Measurements from ENCODE around the gene TM4SF4. TPM values are rescaled to one million over a fixed set of nuclear protein-coding genes. Genes with fewer than 3 reads are reported as not detected.

Gene TM4SF4
- total and polyA plus RNA-seq, 2 of the 8 experiments (the other 6 are each of a cell fraction or from before 2014, with no cell fraction given): not detected

GRCh38 chr3:149515249-149515648 is 40.8 kb downstream of the TM4SF4 start:
- H4K8ac ChIP-seq (ENCODE audit: extremely low read depth, insufficient read depth, low read length): no peak overlapping the region
- no peaks in the 10 kb centered on the region for H3K4me1 ChIP-seq (replicated peaks in 1 of 4; ENCODE audit: control insufficient read depth in 3 of 4, insufficient read depth in 4 of 4, low read length in 3 of 4)
- H4K5ac ChIP-seq (ENCODE audit: insufficient read length, low read depth, low read length): no peak overlapping the region
- H3K56ac ChIP-seq (replicated peaks; ENCODE audit: insufficient read length, low read depth, low read length): no peak overlapping the region
- no peaks in the 10 kb centered on the region for H3K23me2 ChIP-seq (ENCODE audit: low read depth, low read length)
- POLR2A ChIA-PET (ENCODE audit: partially characterized antibody): no interaction called here
- H2BK12ac ChIP-seq (ENCODE audit: low read depth, low read length): no peak overlapping the region
- H3K14ac ChIP-seq (ENCODE audit: insufficient read length): no peak overlapping the region
- no peaks in the 10 kb centered on the region for H3K79me2 ChIP-seq (ENCODE audit: control insufficient read depth in 1 of 2, insufficient read depth in 2 of 2, low read length in 2 of 2)
- H2AFZ ChIP-seq (ENCODE audit: low read length): no peak overlapping the region
- H3K23ac ChIP-seq (ENCODE audit: insufficient read length): no peak overlapping the region
- H2BK20ac ChIP-seq (ENCODE audit: low read length): no peak overlapping the region
- CTCF ChIA-PET (ENCODE audit: partially characterized antibody): interaction anchor here (1.2 to 6.4 kb wide), 12 partner anchors 8 to 293 kb away, joined by 3 to 53 read pairs (median 16); no protein-coding TSS in a partner anchor
- H3K27ac ChIP-seq (ENCODE audit: low read depth, low read length): no peak overlapping the region
- FAIRE-seq (no peak), DNase-seq (ENCODE audit: low read depth in 1 of 2, low spot score in 2 of 2) (no peak)
- no peaks in the 10 kb centered on the region for H4K20me1 ChIP-seq (replicated peaks in 1 of 2; ENCODE audit: control insufficient read depth in 1 of 2, insufficient read depth in 2 of 2, low read length in 2 of 2)
- no peak overlapping the region for H3K4me2 ChIP-seq (ENCODE audit: insufficient read depth in 1 of 2, low read depth in 2 of 2, low read length in 2 of 2)
- H2AK5ac ChIP-seq (ENCODE audit: low read depth, low read length): no peak overlapping the region
- no peak for TF ChIP-seq ASH2L (IDR thresholded peaks at IDR 0.05; ENCODE audit: low read length)
- H3K4me3 ChIP-seq (ENCODE audit: extremely low read depth in 1 of 4, insufficient read depth in 2 of 4, low read depth in 3 of 4, low read length in 4 of 4): no peak overlapping the region
- no peak overlapping the region for H2BK5ac ChIP-seq (ENCODE audit: low read depth, low read length)
- H2BK15ac ChIP-seq (ENCODE audit: low read length): no peak overlapping the region
- no peaks in the 10 kb centered on the region for H3K79me1 ChIP-seq (ENCODE audit: low read depth, low read length)
- H3K9me3 ChIP-seq (ENCODE audit: insufficient read depth in 2 of 2, low read depth in 1 of 2, low read length in 1 of 2): no peaks in the 10 kb centered on the region
- no peak overlapping the region for H4K91ac ChIP-seq (replicated peaks; ENCODE audit: insufficient read length, low read length)
- H3K9ac ChIP-seq (replicated peaks in 1 of 4; ENCODE audit: extremely low read depth in 1 of 4, low read depth in 3 of 4, low read length in 3 of 4): no peak overlapping the region
- H3K27me3 ChIP-seq (replicated peaks in 1 of 4; ENCODE audit: control insufficient read depth in 3 of 4, extremely low read depth in 1 of 4, insufficient read depth in 3 of 4, low read length in 3 of 4): no peaks in the 10 kb centered on the region
- 85% methylated on average over 2 of the region's 2 CpGs; no CpG with 5 or more reads in 1 of the 2 experiments for WGBS, 2 experiments (ENCODE audit: extremely low coverage in 1 of 2, insufficient coverage in 1 of 2, insufficient read length in 1 of 2, insufficient replicate concordance in 2 of 2, low coverage in 1 of 2, low lambda C conversion rate in 2 of 2, missing lambda C conversion rate in 1 of 2)
- peaks cover 0 to under 1% (median 0%) of the 10 kb centered on the region in 4 experiments; a peak in 1 of 8 replicates for H3K36me3 ChIP-seq (ENCODE audit: control insufficient read depth in 2 of 4, insufficient read depth in 4 of 4, low read length in 3 of 4)
- H2BK120ac ChIP-seq (replicated peaks; ENCODE audit: low read depth, low read length): no peak overlapping the region
- no peak overlapping the region for H3K4ac ChIP-seq (replicated peaks; ENCODE audit: insufficient read length, low read depth, low read length)
- H3K18ac ChIP-seq (ENCODE audit: extremely low read depth, low read length): no peak overlapping the region

Data from H1 (cell line).